Activated effector memory CD4-positive, alpha-beta T cell treated with anti-CD3 and anti-CD28 coated beads, Interleukin-2, amount 50 U/mL, for 16 hours (primary cell): ENCODE measurements around the gene RASL12.
"Not testable (repeated sequence)": the region's sequence is repeated elsewhere in the genome, so short reads cannot be mapped to it uniquely, and the experiment has no call there.

Experiments used
- DNase-seq: peaks from one replicate; pipeline ENCODE4 v3.0.0-alpha.2; 2020

RASL12 gene

GRCh38 chr15:65075607-65076395, 8.0 kb upstream of the RASL12 start:
- not testable (repeated sequence) for DNase-seq

- not testable (repeated sequence) for DNase-seq
These were observed 7.2 kb upstream of the RASL12 start for GRCh38 chr15:65074946-65075345.

- no peak for DNase-seq
These were observed 4.8 kb upstream of the RASL12 start for GRCh38 chr15:65072617-65073016.

DNA sequence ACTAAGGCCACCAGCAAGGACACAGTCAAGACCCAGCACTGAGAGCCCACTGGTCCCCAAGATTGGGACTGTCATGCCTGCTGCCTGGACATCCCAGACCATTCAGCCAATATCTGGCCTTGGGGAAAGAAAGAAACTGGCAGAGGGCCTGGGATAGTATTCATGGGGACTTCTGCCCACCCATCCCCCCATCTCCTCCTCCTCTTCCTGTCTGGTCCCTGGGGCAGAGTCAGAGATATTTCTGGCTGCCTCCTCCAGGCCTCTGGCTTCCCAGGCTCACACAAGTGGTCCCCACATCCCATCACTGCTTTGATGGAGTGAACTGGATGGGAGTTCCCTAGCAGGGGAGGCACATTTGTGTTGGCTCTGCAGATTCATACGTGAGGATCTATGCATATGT, 4.2 kb upstream of the RASL12 start:
- DNase-seq = no peak

DNA sequence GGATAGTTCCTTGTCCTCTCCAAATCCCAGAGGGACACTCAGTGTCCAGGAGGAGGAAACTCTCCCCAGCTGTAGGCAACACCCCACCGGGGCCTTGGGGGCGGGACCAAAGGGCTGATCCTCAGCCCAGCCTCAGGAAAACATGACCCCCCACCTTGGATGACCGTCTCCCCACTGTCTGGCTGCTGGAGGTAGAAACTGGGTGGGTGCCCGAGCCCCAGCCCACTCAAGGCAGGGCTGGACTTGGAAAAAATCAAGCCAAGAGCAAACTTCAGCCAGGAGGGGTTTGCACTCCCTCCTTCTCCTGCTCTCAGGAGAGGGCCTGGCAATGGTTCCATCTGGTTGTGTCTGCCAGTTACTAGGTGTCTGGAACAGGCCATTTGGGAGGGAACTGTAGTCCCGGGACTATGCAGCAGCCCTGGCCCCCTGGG, 3.6 kb upstream of the RASL12 start:
- no peak for DNase-seq

DNA sequence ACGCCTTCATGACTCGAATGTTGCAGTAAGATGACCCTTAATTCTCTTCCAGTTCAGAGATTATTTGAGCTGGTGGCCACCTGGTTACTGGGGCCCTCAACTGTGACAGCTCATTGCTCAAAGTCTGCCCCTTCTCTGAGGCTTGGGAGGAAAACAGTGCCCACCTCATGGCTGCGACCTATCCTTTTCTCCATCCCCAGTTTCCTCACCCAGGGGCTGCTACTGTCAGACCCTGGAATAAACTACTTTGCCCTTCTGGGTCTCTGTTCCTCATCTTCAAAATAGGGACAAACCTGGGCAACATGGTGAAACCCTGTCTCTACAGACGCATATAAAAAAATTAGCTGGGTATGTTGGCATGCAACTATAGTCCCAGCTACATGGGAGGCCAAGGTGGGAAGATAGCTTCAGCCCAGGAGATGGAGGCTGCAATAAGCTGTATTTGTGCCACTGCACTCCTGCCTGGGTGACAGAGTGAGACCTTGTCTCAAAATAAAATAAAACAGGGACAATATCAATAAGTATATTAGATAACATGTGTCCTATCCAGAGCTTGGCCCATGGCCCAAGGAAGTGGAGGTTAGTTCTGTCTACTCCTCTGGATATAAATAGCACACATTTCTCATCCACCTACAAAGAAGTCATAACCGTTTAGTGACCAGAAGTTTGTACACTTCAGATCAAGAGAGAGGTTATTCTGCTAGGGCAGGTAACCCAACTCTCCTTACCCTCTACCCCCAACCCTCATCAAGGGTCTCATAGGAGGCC, 2.2 kb upstream of the RASL12 start:
- no peak for DNase-seq

DNA sequence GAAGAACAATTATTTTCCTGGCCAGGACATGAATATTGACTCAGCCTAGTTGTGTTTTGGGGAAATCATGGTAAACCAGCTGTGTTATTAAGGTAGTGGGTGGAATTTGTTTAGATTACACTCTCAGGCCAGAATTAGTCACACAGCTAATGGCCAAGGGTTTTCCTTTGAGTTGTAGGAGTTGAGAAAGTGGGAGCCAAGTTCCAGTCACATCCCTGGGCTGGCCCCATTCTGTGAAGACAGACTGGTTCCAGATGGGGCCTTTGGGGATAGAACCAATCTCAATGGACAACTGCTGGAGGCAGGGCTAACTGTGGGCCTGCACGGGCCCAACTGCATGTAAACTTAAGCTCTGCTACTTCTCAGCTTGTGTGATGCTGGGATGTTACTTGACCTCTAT, 1.4 kb upstream of the RASL12 start:
- no peak for DNase-seq

DNA sequence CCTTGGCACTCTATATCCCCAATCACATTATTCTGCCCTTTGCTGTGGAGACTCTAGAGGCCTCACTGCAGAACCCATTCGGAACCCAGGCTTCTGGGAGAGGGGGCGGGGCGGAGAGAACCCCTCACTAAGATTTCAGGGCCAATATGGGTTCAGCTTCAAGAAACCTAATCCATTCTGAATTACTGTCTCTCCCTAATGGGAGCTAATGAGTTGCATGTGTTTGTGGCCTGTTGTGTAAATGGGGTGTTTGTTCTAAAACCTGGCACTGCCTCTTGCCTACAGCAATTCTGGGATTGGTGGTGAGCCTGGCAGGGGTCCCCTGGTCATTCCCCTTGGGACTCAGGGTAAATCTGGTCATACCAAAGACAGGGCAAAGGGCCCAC, 605 bp upstream of the RASL12 start:
- DNase-seq = no peak

DNA sequence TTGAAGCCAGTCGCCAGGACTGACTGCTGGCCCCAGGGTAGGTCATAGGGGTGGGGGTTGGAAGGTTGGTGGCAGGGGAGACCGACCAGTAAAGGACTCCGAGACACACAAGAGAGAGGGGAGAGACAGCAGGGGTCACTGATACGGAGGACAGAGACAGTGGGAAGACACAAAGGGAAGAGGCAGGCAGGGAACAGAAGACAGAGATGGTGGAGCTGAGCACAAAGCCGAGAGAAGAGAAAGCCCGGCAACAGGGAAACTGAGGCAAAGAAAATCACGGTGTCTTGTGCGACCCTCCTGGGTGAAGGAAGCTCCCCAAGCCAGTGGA, 510 bp downstream of the RASL12 start:
- no peak for DNase-seq

GRCh38 chr15:65066635-65067316, 1.0 kb downstream of the RASL12 start:
- DNase-seq = no peak

GRCh38 chr15:65066001-65066634, 1.7 kb downstream of the RASL12 start:
- no peak for DNase-seq

DNA sequence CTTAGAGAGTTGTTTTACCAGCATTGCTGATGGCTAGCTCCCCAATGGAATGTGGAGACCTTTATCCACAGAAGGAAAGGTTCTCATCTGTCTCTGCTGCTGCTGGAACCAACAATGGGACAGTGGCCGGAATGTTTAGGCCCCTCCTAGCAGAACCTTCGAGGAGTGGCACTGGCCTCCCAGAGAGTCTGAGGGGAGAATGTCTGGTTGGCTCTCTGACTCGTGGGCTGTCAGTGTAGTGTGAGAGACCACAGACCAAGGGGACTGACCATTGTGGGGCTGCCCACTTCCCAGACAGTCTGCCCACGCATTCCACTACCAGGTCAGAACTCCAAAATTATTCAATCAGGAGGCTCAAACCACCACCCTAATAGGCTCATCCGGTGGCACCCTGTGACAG, 5.1 kb downstream of the RASL12 start:
- no peak for DNase-seq

DNA sequence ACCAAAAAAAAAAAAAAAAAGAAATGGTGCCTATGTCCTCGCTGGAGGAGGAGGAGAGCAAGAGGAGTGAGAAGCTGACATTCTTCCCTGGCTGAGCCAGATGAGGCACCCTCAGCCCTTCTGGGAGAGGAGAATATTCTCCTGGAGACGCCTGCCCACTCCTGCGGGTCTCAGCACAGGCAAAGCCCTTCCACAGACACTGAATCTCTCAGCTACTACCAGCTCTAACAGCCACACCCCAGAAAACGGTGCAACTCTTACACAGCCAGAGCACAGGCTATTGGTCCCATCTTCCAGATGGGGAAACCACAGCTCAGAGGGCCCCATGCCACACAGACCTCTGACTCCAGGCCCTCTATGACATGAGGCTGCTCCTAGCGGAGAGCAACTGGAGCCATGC, 5.7 kb downstream of the RASL12 start:
- no peak for DNase-seq

GRCh38 chr15:65060641-65061397, 7.0 kb downstream of the RASL12 start:
- no peak for DNase-seq

- DNase-seq = no peak
These were observed 7.7 kb downstream of the RASL12 start for GRCh38 chr15:65059931-65060596.

DNA sequence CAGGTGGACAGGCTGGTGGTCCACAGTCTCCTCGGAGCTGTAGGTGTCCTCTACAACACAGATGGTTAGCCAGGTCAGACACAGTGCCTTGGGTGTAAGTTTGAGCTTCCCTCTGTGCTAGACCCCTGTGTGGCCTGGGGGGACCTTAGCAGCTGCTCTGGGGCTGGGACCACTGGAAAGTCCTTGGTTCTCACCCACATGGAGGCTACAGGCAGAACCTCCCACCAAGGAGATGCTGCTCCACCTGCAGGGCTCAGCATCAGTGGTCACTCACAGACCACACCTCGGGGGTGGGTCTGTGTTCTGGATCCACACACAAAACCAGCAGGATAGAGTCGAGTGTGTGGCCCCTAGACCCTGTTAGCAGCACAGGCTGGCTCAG, 8.4 kb downstream of the RASL12 start:
- no peak for DNase-seq

DNA sequence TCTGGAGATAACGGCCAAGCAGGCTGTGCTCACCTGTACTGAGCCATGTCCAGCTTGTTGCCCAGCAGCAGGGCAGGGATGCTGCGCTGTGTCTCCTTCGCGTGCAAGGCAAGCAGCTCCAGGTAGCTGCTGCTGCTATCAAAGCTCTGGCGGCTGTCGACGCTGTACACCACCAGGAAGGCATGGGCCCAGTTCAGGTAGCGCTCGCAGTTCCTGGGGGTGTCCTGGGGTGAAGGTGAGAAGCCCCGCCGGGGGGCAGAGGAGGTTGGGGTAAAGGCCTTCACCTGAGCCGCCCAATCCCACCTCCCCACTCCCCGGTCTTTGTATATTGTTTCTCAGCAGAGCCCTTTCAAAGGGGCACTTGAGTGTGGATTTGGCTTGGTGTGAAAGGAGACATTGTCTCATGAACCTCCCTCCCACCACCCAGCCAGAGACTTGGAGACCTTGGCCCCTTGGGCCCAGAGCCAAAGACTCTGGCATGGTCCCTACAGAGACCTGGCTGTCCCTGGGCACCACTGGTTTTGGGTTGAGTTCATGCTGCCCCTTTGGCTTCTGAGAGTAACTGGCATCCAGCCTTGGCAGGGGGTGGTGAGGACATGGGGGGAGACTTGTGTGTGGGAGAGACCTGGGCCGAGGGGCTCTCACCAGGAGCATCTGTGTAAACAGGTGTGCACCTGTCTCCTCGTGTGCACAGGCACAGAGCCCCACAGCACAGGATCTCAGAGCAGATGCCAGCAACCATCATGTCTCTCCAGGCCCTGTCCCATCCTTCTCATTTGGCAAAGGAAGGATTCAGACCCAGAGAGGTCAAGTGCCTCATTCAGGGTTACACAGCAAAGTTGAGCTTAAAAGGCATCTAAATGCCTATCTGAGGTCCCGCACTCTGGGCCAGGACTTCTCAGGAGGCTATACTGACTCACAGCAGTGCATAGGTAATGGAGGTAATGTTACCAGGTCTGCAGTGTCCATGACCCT, 9.1 kb downstream of the RASL12 start:
- no peak for DNase-seq

DNA sequence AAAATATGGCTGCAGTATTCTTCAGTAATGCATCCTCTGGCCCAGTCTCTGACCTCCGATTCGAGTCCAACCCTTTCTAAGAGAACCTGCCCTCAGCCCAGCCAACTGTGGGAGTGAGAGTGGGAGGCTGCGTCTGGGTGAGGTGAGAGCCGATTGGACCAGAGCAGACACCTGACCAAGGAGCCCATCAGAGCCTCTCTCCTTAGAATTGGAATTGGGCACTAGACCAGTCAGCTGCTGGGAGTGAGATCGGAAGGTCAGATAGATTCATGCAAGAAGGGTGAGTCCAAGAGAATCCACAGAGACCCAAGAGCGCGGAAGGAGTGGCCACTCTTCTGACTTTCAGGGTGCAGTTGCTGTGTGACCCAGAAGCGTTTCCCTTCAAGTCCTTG, 10.2 kb downstream of the RASL12 start:
- no peak for DNase-seq

- no peak for DNase-seq
These were observed 10.8 kb downstream of the RASL12 start for GRCh38 chr15:65056868-65057548.

GRCh38 chr15:65056106-65056505, 11.7 kb downstream of the RASL12 start:
- no peak for DNase-seq
